Measurements from ENCODE around the gene OCA2. TPM values are rescaled to one million over a fixed set of nuclear protein-coding genes. Genes with fewer than 3 reads are reported as not detected.

The OCA2 gene
- total RNA-seq, 1 experiment from 2014 or later, result 0.31 TPM

DNA sequence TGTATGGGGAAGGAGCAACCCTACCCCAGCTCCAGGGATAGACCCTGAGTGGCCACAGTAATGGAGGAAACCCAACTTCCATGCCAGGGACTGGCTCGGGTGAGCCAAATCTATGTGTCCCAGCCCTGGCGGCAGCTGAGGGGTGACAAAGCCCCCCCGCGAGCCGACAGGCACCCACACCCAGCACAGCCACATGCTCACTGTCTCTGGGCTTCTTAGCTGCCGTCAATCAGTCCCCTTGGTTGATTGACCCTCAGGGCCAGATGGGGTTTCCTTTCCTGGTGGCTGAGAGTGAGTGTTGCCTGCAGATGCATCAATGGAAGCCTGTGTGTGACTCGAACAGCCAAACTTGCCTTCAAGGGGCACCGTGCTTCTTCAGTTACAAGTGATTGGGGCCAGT is 2.1 kb upstream of the OCA2 start:
- H2AK5ac ChIP-seq (ENCODE audit: insufficient read length, low read length), result no peak overlapping the region
- Mint-ChIP-seq H3K27ac (no peak overlapping the region), H3K4me3 (no peak overlapping the region), H3K9me3 (peaks cover 8 to 11% of the 10 kb centered on the region in 2 experiments), H3K36me3 (ENCODE audit: insufficient read depth in 1 of 3, low read depth in 3 of 3) (peaks cover 0 to 8% (median 0%) of the 10 kb centered on the region in 3 experiments; a peak in 2 of 7 replicates), H3K4me1 (peaks cover 29% of the 10 kb centered on the region in 2 experiments), H3K27me3 (ENCODE audit: low read depth) (peaks cover 86% of the 10 kb centered on the region)
- no peak overlapping the region for H3K14ac ChIP-seq (ENCODE audit: insufficient read depth, low read length)
- no peak overlapping the region for H2BK20ac ChIP-seq (ENCODE audit: low read depth, low read length, poor library complexity, severe bottlenecking)
- H3K27me3 ChIP-seq (ENCODE audit: insufficient read depth, low read length), result peaks cover 45% of the 10 kb centered on the region
- H3K27ac ChIP-seq (ENCODE audit: insufficient read length, low read depth, low read length), result no peak overlapping the region
- no peaks in the 10 kb centered on the region; the same call in 1 of the 2 replicates for H3K4me1 ChIP-seq (ENCODE audit: insufficient read depth, low read length)
- no peak overlapping the region for H3K18ac ChIP-seq (ENCODE audit: insufficient read length, low read depth, low read length)
- no CpG with 5 or more reads among the region's 8 CpGs for WGBS (ENCODE audit: extremely low coverage, insufficient read length, low lambda C conversion rate)
- H2BK12ac ChIP-seq (ENCODE audit: insufficient read length, low read depth, low read length), result no peak overlapping the region
- DNase-seq, result peak; percentile 20
- no peak overlapping the region for H3K56ac ChIP-seq (ENCODE audit: insufficient read length, low read depth, low read length)
- H3K4ac ChIP-seq (ENCODE audit: low read depth, low read length), result no peak overlapping the region
- no peak overlapping the region for H2BK5ac ChIP-seq (ENCODE audit: insufficient read length, low read length)
- peaks cover 16% of the 10 kb centered on the region for H3K23me2 ChIP-seq (ENCODE audit: insufficient read length, low read depth, low read length, poor library complexity, severe bottlenecking)
- TF ChIP-seq, protein P1, sequence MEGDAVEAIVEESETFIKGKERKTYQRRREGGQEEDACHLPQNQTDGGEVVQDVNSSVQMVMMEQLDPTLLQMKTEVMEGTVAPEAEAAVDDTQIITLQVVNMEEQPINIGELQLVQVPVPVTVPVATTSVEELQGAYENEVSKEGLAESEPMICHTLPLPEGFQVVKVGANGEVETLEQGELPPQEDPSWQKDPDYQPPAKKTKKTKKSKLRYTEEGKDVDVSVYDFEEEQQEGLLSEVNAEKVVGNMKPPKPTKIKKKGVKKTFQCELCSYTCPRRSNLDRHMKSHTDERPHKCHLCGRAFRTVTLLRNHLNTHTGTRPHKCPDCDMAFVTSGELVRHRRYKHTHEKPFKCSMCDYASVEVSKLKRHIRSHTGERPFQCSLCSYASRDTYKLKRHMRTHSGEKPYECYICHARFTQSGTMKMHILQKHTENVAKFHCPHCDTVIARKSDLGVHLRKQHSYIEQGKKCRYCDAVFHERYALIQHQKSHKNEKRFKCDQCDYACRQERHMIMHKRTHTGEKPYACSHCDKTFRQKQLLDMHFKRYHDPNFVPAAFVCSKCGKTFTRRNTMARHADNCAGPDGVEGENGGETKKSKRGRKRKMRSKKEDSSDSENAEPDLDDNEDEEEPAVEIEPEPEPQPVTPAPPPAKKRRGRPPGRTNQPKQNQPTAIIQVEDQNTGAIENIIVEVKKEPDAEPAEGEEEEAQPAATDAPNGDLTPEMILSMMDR (conservative IDR thresholded peaks at IDR 0.05), result no peak
- no peak overlapping the region for H2AFZ ChIP-seq (ENCODE audit: low read length)
- H3K79me1 ChIP-seq (ENCODE audit: insufficient read depth, low read depth, low read length, poor library complexity, severe bottlenecking), result no peaks in the 10 kb centered on the region
- H3K9me3 ChIP-seq (ENCODE audit: control insufficient read depth, low read depth, low read length), result no peaks in the 10 kb centered on the region
- no peak overlapping the region for H4K5ac ChIP-seq (ENCODE audit: insufficient read length, low read depth, low read length)
- H3K9ac ChIP-seq (ENCODE audit: extremely low read depth, insufficient read length, low read length), result no peak overlapping the region
- no peak overlapping the region for H3K23ac ChIP-seq (ENCODE audit: insufficient read length, low read depth, low read length)
- H2BK15ac ChIP-seq (ENCODE audit: low read depth, low read length), result no peak overlapping the region
- no peak overlapping the region for H4K91ac ChIP-seq (ENCODE audit: insufficient read length, low read depth, low read length)
- H3T11ph ChIP-seq (ENCODE audit: low read length), result no peak overlapping the region
- H2BK120ac ChIP-seq (ENCODE audit: low read depth, low read length, poor library complexity, severe bottlenecking), result no peak overlapping the region
- H4K20me1 ChIP-seq (ENCODE audit: control insufficient read depth, insufficient read depth, insufficient read length), result no peaks in the 10 kb centered on the region
- no peak overlapping the region for H4K8ac ChIP-seq (replicated peaks; ENCODE audit: insufficient read length, low read depth, low read length)
- no peak overlapping the region for H3K4me2 ChIP-seq (ENCODE audit: insufficient read depth, insufficient read length, low read length)
- no peaks in the 10 kb centered on the region for H3K79me2 ChIP-seq (ENCODE audit: insufficient read depth, low read length)

Data from H9 (cell line).